B cell (primary cell): ENCODE measurements around the gene CLIC6. TPM values are rescaled to one million over a fixed set of nuclear protein-coding genes. Genes with fewer than 3 reads are reported as not detected.
A peak's percentile ranks its signal among the peaks of the same experiment; 100 is the strongest.

ENCODE experiments used
- ATAC-seq: fragments of 200-7000 bp; cut with Tn5 transposase; one replicate; pipeline ENCODE4 v1.10.0; 2021; ENCODE audit warnings: low read depth, mild to moderate bottlenecking, moderate number of reproducible peaks, moderate library complexity
- CTCF ChIA-PET: fragments of 350-600 bp; sonication (Branson Sonifier 250); formaldehyde crosslinking; loops from one replicate; lab custom pipeline; 2021; ENCODE audit warnings: antibody characterized with exemption, inconsistent platforms; lab: Charles Lee
- POLR2A ChIA-PET: fragments of 350-600 bp; sonication (Branson Sonifier 250); formaldehyde crosslinking; loops from one replicate; lab custom pipeline; 2021; ENCODE audit warnings: antibody characterized with exemption; lab: Charles Lee
- DNase-seq: peaks from one replicate; pipeline ENCODE4 v3.0.0; 2013
- H2AFZ ChIP-seq: 2 replicates; pipeline ENCODE4 v1.6.1; 2012; ENCODE audit warnings: mild to moderate bottlenecking, low read depth, low read length; ENCODE audit not compliant: insufficient read depth, poor library complexity, severe bottlenecking
- H3K27ac ChIP-seq, 2 donors: 1 replicate in 1 of 2; 2 replicates in 1 of 2; pipeline ENCODE4 v1.5.1; 2012 to 2013; ENCODE audit warnings: low read length in 2 of 2, mild to moderate bottlenecking in 2 of 2, moderate library complexity in 1 of 2
- H3K27me3 ChIP-seq, 4 experiments: fragments of 200-600 bp in 1 of 4; sonication (generic) in 1 of 4; replicated peaks in 1 of 4; 1 replicate in 2 of 4; 2 replicates in 2 of 4; pipeline versions ENCODE4 v1.6.1 to v1.7.0; 2013 to 2016; ENCODE audit warnings: low read length in 3 of 4, mild to moderate bottlenecking in 2 of 4, mixed read lengths in 1 of 4, moderate library complexity in 1 of 4; ENCODE audit not compliant: insufficient read depth in 4 of 4, control insufficient read depth in 3 of 4; ENCODE audit errors: control extremely low read depth in 1 of 4
- H3K36me3 ChIP-seq, 2 experiments: replicated peaks in 1 of 2; 1 replicate in 1 of 2; 2 replicates in 1 of 2; pipeline versions ENCODE4 v1.6.1 to v1.7.1; 2013; ENCODE audit warnings: low read length in 1 of 2; ENCODE audit not compliant: insufficient read depth in 2 of 2, control insufficient read depth in 1 of 2; ENCODE audit errors: control extremely low read depth in 1 of 2, extremely low read depth in 1 of 2
- H3K4me1 ChIP-seq, 2 donors: fragments of 200-600 bp in 1 of 2; sonication (generic) in 1 of 2; 1 replicate in 1 of 2; 2 replicates in 1 of 2; pipeline versions ENCODE4 v1.5.1 to v1.6.1; 2013 to 2017; ENCODE audit warnings: low read length in 2 of 2; ENCODE audit not compliant: control insufficient read depth in 2 of 2, insufficient read depth in 2 of 2
- H3K4me2 ChIP-seq: replicated peaks from 2 replicates; pipeline ENCODE3; 2012; ENCODE audit warnings: mild to moderate bottlenecking, low read depth, low read length; ENCODE audit not compliant: poor library complexity, severe bottlenecking
- H3K4me3 ChIP-seq, 5 experiments: fragments of 200-600 bp in 1 of 5; sonication (generic) in 1 of 5; 1 replicate in 3 of 5; 2 replicates in 2 of 5; pipeline versions ENCODE4 v1.5.1 to v1.7.0; 2011 to 2016; ENCODE audit warnings: low read length in 4 of 5, mild to moderate bottlenecking in 4 of 5, low read depth in 2 of 5, control low read depth in 1 of 5, moderate library complexity in 1 of 5; ENCODE audit not compliant: insufficient read depth in 1 of 5; ENCODE audit errors: control extremely low read depth in 1 of 5, extremely low read depth in 1 of 5
- H3K79me2 ChIP-seq: fragments of 200-600 bp; sonication (generic); one replicate; pipeline ENCODE4 v1.6.0; 2016; ENCODE audit warnings: low read length; ENCODE audit not compliant: control insufficient read depth, insufficient read depth
- H3K9ac ChIP-seq: fragments of 200-600 bp; sonication (generic); 2 replicates; pipeline ENCODE4 v1.6.1; 2017; ENCODE audit warnings: mild to moderate bottlenecking, low read length, moderate library complexity
- H3K9me3 ChIP-seq, 3 donors: one replicate each; pipeline versions ENCODE4 v1.6.1 to v1.7.1; 2013; ENCODE audit warnings: low read length in 2 of 3; ENCODE audit not compliant: control insufficient read depth in 2 of 3, insufficient read depth in 1 of 3; ENCODE audit errors: control extremely low read depth in 1 of 3
- H4K20me1 ChIP-seq: 2 replicates; pipeline ENCODE4 v1.6.0; 2012; ENCODE audit warnings: mild to moderate bottlenecking, low read length; ENCODE audit not compliant: insufficient read depth, control insufficient read depth, poor library complexity, severe bottlenecking
- H3K27ac Mint-ChIP-seq: one replicate; pipeline ENCODE4 v1.8.0; 2021; ENCODE audit warnings: mixed read lengths
- H3K27me3 Mint-ChIP-seq: one replicate; pipeline ENCODE4 v1.8.0; 2021; ENCODE audit warnings: mixed read lengths
- H3K4me1 Mint-ChIP-seq: one replicate; pipeline ENCODE4 v1.8.0; 2021; ENCODE audit warnings: mixed read lengths
- H3K4me3 Mint-ChIP-seq: one replicate; pipeline ENCODE4 v1.8.0; 2021; ENCODE audit warnings: mixed read lengths
- H3K9me3 Mint-ChIP-seq: one replicate; pipeline ENCODE4 v1.8.0; 2022; ENCODE audit warnings: mixed read lengths; ENCODE audit not compliant: insufficient read depth
- CTCF ChIP-seq: fragments of 200-600 bp; IDR thresholded peaks from one replicate; pipeline ENCODE4 v1.8.0; 2022; ENCODE audit warnings: antibody characterized with exemption, mild to moderate bottlenecking
- EZH2 ChIP-seq: IDR thresholded peaks from 2 replicates; pipeline ENCODE4 v1.6.1; 2012; ENCODE audit warnings: borderline replicate concordance, low read depth, mild to moderate bottlenecking, moderate library complexity, low read length; ENCODE audit not compliant: insufficient read depth, poor library complexity, severe bottlenecking
- WGBS: methylation state at CpG from one replicate; pipeline ENCODE4 v1.1.5; 2013; ENCODE audit warnings: missing lambda C conversion rate; ENCODE audit not compliant: insufficient coverage; 5-methylcytosine and 5-hydroxymethylcytosine counted together
- intact Hi-C: fragments of 100-400 bp; cut with micrococcal nuclease; formaldehyde crosslinking; loops from one replicate; pipeline ENCODE4 v1.10.0; 2022
- polyA plus RNA-seq: library from polyadenylated mRNA; depleted of rRNA; stranded (reverse); fragments of >200 nt; gene quantifications from 2 replicates; pipeline ENCODE4 v1.2.3, GENCODE V29; 2012
- total RNA-seq, 2 donors: library from RNA; stranded (reverse); fragments of 120-200 nt in 1 of 2; gene quantifications; 1 replicate in 1 of 2; 2 replicates in 1 of 2; pipeline versions ENCODE4 v1.2.3 to v1.2.4, GENCODE V29; 2013 to 2022

Gene CLIC6
- total and polyA plus RNA-seq, 2 donors (not counting 1 experiment from before 2014, with no cell fraction given): 0.01 to 0.07 TPM

GRCh38 chr21:34630536-34631143, 38.2 kb upstream of the CLIC6 start:
- intact Hi-C loops: loop anchor here (1.0 to 2.0 kb wide), 3 partner anchors 15 to 706 kb away; partner anchors contain the start of gene RCAN1
- ATAC-seq: peak; percentile 63
- peak; percentile 69 for DNase-seq
- Histone ChIP-seq H3K9ac (no peak overlapping the region), H2AFZ (no peak overlapping the region), H3K9me3 (no peaks in the 10 kb centered on the region), H3K36me3 (no peaks in the 10 kb centered on the region), H3K27ac (no peak overlapping the region), H3K4me2 (no peak overlapping the region), H3K27me3 (peaks cover 0 to 3% (median under 1%) of the 10 kb centered on the region in 4 experiments), H3K79me2 (no peaks in the 10 kb centered on the region), H4K20me1 (no peaks in the 10 kb centered on the region), H3K4me3 (no peak overlapping the region), H3K4me1 (no peaks in the 10 kb centered on the region)
- Mint-ChIP-seq H3K27me3 (peaks cover 16% of the 10 kb centered on the region), H3K9me3 (no peaks in the 10 kb centered on the region), H3K4me1 (no peaks in the 10 kb centered on the region), H3K27ac (no peak overlapping the region), H3K4me3 (no peak overlapping the region)
- ChIA-PET POLR2A (no interaction called here), CTCF (interaction anchor here (0.8 to 6.9 kb wide), 18 partner anchors 10 to 1210 kb away, joined by 3 to 51 read pairs (median 4); partner anchors contain the start of gene RCAN1)
- 0% methylated on average over 1 of the region's 6 CpGs for WGBS
- TF ChIP-seq EZH2: no peak
- TF ChIP-seq CTCF: peak; percentile 93

- no peaks in the 10 kb centered on the region for H3K9me3 Mint-ChIP-seq
- intact Hi-C loops: no loop called here
- POLR2A ChIA-PET: no interaction called here
- H3K27ac ChIP-seq: no peak overlapping the region
- H3K4me1 Mint-ChIP-seq: no peaks in the 10 kb centered on the region
- DNase-seq (no peak), ATAC-seq (no peak)
- no CpG with 5 or more reads among the region's 4 CpGs for WGBS
- H2AFZ ChIP-seq: no peak overlapping the region
- H4K20me1 ChIP-seq: no peaks in the 10 kb centered on the region
- no peak overlapping the region for H3K9ac ChIP-seq
- TF ChIP-seq CTCF: no peak
- no peak for TF ChIP-seq EZH2
- no peaks in the 10 kb centered on the region for H3K4me1 ChIP-seq
- peaks cover 0 to 3% (median 0%) of the 10 kb centered on the region in 4 experiments for H3K27me3 ChIP-seq
- no peaks in the 10 kb centered on the region for H3K79me2 ChIP-seq
- H3K9me3 ChIP-seq: no peaks in the 10 kb centered on the region
- peaks cover 16% of the 10 kb centered on the region for H3K27me3 Mint-ChIP-seq
- H3K36me3 ChIP-seq: no peaks in the 10 kb centered on the region
- H3K27ac Mint-ChIP-seq: no peak overlapping the region
- H3K4me2 ChIP-seq: no peak overlapping the region
- no peak overlapping the region for H3K4me3 ChIP-seq
- CTCF ChIA-PET: interaction anchor here (1.1 to 6.9 kb wide), 13 partner anchors 8 to 709 kb away, joined by 3 to 51 read pairs (median 5); partner anchors contain the start of gene RCAN1
- no peak overlapping the region for H3K4me3 Mint-ChIP-seq
These were observed 36.3 kb upstream of the CLIC6 start for GRCh38 chr21:34632498-34632897.
